ENCODE measurements around the gene DNAJB1. TPM values are rescaled to one million over a fixed set of nuclear protein-coding genes. Genes with fewer than 3 reads are reported as not detected.
"Not testable (repeated sequence)": the region's sequence is repeated elsewhere in the genome, so short reads cannot be mapped to it uniquely, and the experiment has no call there.

Gene DNAJB1
- total RNA-seq, 1 donor from 2014 or later, result 142 TPM

DNA sequence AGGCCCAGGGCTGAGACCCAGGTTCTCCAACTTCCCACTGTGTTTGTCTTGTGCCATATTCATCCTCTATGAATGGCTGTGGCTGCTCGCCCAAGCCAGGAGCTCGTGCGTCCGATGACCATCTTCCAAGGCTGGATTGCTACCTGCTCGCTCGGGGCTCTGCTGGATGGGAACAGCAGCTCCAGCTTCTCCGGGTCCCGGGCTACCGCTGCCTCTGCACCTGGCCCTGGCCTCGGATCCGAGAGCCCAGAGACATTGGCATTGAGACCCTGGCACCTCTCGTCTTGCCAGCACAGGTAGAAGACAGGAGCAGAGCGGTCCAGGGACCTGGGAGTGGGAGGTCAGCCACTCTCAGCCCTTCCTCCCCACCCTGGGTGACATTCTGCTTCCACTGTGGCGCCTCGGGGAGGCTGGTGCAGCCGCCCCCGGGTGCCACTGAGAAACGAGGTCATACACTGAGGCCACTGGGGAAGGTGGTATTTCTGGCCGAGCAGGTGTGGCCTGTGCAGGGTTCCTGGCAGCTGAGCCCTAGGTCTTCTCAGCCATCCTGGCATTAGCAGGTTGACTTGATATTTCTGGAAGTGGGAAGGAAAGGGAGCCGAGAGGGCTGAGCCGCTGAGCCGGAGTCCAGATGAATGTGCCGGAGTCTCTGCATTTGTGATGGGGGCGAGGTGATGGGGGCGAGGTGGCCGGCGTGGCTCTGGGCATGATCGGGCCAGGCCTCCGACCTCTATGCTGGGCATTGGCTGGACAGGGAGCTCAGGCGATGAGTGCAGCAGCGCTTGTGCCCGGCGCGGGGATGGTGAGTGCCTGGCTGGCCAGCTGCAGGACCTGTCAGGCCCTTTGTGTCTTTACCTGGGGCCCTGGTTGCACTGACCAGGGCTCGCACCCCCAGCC is 35.1 kb upstream of the DNAJB1 start:
- no peak for DNase-seq (ENCODE audit: low spot score)

DNA sequence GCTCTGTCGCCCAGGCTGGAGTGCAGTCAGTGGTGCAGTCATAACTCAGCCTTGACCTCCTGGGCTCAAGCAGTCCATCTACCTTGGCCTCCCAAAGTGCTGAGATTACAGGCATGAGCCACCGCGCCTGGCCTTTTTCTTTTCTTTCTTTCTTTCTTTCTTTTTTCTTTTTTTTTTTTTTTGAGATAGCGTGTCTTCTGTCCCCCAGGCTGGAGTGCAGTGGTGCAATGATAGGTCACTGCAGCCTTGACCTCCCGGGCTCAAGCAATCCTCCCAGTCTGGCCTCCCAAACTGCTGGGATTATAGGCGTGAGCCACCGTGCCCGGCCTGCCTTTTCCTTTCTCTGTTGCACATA is 33.8 kb upstream of the DNAJB1 start:
- DNase-seq (ENCODE audit: low spot score), result not testable (repeated sequence)

DNA sequence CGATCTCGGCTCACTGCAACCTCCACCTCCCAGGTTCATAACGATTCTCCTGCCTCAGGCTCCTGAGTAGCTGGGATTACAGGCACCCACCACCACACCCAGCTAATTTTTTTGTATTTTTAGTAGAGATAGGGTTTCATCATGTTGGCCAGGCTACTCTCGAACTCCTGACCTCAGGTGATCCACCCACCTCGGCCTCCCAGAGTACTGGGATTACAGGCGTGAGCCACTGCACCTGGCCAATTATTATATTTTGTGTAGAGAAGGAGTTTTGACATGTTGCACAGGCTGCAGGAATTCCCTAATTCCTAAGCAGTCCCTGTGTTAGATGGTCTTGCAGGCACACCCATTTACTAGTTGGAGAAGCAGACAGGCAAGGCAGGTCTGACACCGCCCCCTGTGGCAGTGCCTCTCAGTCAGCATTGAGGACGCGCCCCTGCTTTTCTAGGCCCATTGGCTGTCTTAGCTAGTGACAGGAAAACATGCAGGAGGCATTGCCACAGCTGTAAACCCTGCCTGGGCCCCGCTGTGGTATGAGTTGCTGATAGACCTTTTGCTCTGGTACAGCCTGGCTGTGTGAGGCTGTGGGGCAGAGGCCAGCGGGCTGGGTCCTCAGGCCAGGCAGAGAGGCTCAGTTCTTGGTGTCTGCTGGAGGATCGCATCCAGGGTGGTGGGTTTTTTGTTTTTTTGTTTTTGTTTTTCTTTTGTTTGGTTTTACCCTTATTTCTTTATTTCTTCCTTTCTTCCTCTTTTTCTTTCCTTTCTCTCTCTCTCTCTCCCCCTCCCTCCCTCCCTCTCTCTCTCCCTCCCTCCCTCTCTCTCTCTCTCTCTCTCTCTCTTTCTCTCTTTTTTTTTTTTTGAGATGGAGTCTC is 33.2 kb upstream of the DNAJB1 start:
- peak; percentile 39 for DNase-seq (ENCODE audit: low spot score)

DNA sequence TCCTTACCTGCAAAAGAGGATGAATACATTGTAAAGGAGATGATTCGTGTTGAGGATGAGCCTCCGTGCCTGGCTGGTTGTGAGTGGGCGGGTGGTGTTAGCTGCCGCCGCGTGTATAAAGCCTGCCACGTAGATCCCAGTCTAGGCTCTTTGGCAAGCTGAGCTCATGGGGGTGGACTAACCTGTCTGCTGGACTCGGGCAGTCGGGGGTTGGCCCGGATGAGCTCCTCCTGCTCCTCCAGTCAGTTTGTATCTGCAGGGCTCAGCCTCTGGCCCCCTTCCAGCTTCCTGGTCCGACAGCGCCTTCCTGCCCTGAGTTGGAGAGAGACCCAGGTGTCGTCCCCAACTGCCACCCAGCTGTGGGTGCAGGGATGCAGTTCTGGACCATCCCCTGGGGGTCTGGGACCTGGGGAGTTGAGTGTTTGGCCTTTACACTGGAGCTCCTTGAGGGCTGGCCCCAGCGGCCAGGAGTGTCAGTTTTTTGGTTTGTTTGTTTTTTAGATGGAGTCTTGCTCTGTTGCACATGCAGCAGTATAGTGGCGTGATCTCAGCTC is 32.1 kb upstream of the DNAJB1 start:
- peak; percentile 67 for DNase-seq (ENCODE audit: low spot score)

DNA sequence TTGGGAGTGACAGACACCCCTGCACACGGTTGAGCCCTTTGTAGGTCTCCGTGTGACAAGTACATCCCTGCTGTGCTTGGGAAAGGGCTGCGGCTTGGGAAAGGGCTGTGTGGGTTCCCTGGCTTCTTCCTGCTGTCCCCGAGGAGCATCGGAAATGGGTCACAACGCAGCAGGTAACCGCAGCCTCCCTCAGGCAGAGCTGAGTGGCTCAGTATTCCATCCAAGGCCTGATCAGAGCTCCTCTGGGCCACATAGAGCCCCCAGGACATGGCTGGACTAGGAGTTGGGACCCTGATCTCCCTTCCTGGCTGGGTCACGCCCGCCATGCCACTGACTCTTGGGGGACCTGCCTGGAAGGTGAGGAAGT is 27.5 kb upstream of the DNAJB1 start:
- no peak for DNase-seq (ENCODE audit: low spot score)

DNA sequence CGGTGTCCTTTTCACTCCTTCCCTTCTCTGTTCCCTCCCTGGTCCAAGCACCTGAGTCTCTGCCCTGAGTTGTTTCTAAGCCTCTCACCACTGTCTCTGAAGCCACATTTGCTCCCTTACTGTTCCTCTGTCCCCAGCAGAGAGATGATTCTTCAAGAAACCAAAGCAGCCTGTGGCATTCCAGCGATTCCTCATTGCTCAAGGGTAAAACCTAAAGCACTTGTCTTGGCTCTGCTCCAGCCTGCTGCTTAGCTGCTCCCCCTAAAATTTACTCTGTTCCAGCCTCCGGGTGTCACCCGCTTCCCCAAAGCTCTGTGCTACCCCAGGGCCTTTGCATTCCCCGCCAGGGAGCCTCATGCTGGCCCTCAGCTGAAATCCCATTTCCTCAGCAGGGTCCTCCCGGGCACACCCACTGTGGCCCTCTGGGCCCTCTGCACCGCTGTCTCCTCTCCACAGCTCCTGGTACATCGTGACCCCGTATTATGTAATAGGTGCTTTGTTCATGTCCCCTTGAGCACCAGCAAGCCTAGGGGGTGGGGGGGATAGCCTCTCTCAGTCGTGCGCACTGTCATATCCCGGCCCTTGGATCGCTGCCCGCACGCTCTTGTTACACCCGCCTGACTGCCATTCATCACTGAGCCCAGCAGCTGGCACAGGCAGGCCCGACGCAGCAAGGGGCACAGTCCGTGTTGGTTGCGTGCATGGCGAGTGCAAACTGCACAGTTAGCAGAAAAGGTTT is 26.9 kb upstream of the DNAJB1 start:
- DNase-seq (ENCODE audit: low spot score), result no peak

DNA sequence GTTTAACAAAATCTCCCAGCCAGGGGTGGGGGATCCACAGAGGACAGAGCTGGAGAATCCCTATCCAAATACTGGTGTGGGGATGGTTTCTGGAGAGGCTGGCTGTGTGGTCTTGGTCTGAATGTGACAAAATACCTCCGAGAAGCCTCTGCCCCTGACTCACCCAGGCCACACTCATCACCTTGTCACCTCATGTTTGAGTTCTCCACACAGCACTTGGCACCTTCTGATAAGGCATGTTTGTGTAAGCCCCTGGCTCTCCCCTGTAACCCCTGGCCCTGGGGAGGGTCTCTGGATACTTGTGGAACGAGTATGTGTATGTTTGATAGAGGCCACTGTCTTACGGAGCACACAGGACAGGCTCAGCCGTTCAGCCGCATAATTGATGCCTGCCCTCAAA is 25.9 kb upstream of the DNAJB1 start:
- DNase-seq (ENCODE audit: low spot score), result no peak

DNA sequence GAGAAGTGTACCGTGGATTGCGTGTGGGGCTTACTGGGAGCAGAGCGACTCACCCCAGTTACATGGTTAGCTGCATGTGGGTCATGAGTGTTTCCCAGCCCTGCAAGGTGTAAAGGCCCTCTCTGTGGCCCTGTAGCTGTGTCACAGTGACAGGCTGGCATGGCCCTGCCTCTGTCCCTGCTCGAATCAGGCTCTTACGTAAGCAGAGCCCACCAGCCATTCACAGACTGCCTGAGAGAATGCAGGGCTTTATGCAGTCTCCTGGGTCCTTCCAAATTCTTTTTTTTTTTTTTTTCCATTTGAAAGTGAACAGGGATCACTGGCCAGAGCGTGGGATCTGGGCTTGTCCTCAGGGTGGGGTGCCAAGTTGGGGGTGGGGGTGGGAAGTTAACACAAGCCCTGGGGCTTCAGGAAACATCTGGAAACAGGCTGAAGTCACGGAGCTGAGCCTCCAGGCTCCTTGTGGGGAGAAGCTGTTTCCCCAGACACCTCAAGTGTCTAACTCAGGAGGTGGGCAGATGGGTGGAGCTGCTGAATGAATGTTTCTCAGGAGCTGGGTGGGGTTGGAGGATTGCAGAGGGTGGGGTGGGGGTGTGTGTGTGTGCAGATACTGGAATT is 24.6 kb upstream of the DNAJB1 start:
- DNase-seq (ENCODE audit: low spot score), result no peak

DNA sequence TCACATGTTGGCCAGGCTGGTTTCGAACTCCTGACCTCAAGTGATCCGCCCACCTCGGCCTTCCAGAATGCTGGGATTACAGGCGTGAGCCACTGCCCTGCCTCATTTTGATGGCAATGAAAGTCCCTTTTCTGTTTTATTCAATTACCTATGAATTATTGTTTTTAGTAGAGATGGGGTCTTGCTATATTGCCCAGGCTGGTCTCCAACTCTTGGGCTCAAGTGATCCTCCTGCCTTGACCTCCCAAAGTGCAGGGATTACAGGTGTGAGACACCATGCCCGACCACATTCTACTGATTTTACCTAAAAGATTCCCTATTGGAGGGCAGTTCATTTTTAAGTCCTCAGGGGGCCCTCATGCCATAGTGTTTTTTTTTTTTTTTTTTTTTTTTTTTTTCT is 23.8 kb upstream of the DNAJB1 start:
- DNase-seq (ENCODE audit: low spot score), result not testable (repeated sequence)

DNA sequence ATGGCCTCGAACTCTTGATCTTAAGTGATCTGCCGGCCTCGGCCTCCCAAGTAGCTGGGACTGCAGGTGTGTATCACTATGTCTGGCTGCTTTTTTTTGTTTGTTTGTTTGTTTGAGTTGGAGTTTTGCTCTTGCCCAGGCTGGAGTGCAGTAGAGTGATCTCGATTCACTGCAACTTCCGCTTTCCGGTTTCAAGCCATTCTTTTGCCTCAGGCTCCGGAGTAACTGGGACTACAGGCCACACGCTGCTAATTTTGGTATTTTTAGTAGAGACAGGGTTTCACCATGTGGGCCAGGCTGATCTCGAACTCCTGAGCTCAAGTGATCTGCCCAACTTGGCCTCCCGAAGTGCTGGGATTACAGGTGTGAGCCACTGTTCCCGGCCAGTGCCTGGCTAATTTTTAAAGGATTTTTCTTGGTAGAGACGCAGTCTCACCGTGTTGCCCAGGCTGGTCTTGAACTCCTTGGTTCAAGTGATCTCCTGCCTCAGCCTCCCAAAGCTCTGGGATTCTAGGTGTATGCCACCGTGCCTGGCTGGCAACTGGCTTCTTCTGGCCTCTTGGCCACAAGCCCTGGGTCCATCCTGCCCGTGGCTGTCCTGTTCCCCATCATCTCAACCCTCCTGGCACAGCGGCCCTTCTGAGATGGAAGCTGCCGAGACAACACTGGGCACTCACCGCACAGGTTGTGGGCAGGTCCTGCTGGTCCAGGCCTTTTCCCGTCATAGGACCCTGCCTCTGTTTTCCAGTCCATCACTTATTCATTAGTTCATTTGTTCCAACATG is 22.7 kb upstream of the DNAJB1 start:
- DNase-seq (ENCODE audit: low spot score), result no peak

DNA sequence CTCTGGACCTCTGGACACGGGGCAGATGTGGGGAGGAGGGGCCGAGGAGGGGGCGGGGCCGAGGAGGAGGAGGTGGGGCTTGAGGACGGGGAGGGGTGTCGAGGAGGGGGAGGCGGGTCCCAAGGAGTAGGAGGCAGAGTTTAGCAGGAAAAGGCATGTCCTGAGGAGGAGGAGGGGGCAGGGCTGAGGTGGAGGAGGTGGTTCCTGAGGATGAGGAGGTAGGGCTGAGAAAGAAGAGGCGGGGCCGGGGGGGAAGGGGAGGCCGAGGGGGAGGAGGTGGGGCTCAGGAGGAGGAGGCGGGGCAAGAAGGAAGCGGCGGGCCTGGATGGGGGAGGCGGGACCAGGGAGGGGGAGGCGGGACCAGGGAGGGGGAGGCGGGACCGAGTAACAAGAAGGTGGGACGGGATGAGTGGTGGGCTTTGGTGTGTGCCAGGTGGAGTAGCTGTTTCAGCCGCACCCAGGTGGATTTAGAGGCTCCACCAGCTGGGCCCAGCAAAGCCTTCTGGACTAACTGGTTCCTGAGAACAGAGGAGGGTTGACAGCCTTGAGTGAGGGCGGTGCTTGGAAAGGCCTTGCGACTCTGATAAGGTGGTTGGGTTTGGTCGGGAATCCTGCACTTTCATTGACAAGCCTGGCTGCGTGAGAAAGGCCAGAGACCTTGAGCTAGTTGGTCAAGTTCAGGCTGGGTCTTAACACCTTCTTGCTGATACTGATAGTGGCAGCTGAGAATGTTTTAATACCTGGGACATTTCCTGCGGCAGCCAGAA is 18.9 kb upstream of the DNAJB1 start:
- peak; percentile 77 for DNase-seq (ENCODE audit: low spot score)

DNA sequence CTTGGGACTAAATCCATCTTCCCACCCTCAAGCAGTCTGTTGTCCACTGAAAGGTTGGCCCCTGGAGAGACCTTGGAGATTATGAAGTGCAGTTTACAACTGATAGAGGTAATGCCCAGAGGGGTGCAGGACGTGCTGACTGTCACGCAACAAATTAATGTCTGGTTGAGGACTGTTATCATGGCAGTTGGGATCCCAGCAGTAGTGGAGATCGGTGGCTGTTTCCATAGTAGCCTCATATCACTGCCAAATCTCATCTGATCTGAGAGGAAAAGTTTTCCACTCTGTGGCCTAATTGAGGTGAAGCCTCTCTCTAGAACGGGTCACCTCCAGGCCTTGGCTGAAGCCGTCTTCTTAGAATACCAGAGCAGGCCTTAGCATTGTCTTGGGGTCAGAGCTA is 15.3 kb upstream of the DNAJB1 start:
- no peak for DNase-seq (ENCODE audit: low spot score)

DNA sequence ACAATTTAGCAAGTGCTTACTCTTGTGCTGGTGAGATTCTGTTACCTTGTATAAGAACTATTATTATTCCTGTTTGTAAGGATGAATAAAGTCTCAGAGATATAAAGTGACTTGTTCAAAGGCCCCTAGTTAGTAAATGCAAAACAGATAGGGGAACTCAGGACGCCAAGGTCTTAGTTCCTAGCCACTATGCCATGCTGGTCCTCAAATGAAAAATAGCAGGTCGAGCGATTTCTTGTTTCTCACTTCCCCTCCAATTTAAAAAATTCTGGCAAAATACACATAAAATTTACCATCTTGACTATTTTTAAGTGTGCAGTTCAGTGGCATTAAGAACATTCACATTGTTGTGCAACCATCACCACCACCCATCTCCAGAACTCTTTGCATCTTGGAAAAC is 12.3 kb upstream of the DNAJB1 start:
- no peak for DNase-seq (ENCODE audit: low spot score)

DNA sequence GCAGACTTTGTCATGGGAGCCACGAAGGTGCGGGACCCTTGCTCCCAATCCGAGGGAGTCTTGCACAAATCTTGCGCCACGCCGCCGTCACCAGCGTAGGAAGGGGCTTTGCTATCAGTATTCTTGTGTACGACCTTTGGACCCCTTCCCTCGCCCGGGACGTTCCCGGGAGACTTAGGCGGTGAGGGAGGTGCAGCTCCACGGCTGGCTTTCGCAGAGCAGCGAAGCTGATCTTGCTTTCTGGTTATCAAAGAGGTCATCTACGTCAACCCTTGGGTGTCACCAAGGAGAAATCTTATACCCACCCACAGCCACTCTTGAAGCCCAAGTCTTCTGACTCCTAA is 11.8 kb upstream of the DNAJB1 start:
- no peak for DNase-seq (ENCODE audit: low spot score)

DNA sequence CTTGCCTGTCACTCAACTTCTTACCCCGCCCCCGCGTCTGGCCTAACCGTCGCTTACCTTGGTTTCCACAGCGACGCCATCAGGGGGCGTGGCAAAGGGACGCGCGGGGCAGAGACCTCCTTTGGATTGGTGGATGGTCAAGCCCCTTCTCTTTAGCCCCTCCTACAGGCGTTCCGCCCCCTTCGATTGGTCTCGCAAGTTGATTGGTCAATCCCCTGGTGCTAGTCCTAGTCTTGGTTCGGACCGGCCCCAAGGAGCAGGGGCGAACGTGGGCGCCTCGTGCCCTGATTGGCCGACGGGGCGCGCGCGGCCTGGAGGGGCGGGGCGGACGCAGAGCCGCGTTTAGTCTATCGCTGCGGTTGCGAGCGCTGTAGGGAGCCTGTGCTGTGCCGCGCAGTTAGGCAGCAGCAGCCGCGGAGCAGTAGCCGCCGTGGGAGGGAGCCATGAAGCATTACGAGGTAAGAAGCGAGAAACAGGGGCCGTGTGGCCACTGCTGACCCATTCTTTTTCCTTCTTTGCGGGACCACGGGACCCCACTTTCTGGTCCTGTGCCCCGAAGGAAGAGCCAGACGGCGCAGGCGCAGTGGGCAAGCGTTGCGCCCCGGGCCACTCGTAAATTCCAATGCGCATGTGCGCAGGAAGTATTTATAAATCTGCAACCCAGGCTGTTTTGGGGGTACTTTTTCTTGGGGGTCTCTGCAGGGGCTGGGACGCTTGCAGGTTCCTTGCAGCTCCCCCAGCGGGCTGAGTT is 11.2 kb upstream of the DNAJB1 start, which contains the start of gene TECR:
TECR (plus strand) TSS at position 341 of the 751 bp plus-strand sequence; CDS start at position 444, 103 bp downstream.
- DNase-seq (ENCODE audit: low spot score), result peak; percentile 100

DNA sequence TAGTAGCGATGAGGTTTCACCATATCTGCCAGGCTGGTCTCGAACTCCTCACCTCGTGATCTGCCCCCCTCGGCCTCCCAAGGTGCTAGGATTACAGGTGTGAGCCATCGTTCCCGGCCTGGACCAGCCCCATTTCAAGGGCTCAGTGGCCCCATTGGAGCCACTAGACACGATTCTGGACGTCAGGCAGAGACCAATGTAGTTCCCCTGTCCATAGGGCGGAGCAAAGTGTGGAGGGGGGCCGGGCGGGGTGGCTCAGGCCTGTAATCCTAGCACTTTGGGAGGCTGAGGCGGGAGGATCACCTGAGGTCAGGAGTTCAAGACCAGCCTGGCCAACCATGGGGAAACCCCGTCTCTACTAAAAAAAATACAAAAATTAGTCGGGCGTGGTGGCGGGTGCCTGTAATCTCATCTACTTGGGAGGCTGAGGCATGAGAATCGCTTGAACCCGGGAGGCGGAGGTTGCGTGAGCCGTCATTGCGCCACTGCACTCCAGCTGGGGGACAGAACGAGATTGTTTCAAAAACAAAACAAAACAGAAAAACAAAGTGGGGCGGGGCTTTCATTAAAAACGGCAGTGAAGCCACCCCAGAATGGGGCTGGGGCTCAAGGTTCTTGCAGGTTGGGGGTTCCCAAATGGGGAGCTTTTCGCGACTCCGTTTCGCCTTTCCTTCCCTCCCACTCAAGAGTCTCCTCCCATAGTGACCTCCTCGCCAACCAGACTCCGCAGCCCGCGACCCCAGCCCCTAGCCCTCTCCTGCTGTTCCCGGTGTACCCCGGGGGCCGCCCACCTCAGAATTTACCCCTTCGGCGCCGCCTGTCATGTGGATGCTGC is 10.4 kb upstream of the DNAJB1 start:
- no peak for DNase-seq (ENCODE audit: low spot score)

DNA sequence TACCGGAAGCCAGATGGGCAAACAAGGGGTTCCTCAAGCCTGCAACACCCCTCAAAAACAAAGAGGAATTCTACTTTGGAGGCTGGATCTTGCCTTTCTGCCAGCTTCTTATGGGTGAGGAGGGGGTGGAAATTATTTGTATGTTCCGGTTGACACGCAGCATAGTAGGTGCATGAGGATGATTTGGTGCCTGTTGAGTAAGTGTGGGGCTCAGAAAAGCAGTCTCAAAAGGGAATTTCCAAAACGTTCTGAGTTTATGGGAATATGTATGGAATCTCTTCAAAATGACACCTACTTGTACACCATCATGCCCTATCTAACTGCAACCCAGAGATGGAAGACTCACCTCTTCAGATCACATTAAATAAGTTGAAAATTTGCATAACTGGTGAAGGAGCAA is 8.2 kb upstream of the DNAJB1 start:
- no peak for DNase-seq (ENCODE audit: low spot score)

DNA sequence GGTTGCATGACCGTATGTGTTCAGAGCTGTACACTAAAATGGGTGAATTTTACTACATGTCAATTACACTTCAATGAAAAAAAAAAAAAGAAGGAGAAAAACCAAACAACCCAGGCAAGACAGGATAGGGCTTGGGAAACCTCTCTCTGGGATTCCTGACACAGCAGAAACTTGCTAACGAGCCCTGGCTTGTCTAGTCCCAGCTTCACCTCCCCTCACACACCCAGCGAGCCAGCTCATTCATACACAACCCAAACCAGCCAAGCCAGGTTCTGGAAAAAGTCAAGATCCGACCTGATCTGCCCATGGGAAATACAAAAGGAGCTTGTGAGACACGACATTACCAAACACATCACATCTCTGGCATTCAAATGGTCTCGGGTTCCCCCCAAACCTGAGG is 7.5 kb upstream of the DNAJB1 start:
- DNase-seq (ENCODE audit: low spot score), result no peak
